NCI-H128 (cell line): Measurements from ENCODE around the gene COX19.
"Not testable (repeated sequence)": the region's sequence is repeated elsewhere in the genome, so short reads cannot be mapped to it uniquely, and the experiment has no call there.

Experiments used
- DNase-seq: peaks from one replicate; lab custom pipeline; 2025; ENCODE audit not compliant: unreplicated experiment; lab: John Stamatoyannopoulos, UW

The COX19 gene

GRCh38 chr7:927031-927671 lies 48.2 kb downstream of the COX19 start:
- no peak for DNase-seq

DNA sequence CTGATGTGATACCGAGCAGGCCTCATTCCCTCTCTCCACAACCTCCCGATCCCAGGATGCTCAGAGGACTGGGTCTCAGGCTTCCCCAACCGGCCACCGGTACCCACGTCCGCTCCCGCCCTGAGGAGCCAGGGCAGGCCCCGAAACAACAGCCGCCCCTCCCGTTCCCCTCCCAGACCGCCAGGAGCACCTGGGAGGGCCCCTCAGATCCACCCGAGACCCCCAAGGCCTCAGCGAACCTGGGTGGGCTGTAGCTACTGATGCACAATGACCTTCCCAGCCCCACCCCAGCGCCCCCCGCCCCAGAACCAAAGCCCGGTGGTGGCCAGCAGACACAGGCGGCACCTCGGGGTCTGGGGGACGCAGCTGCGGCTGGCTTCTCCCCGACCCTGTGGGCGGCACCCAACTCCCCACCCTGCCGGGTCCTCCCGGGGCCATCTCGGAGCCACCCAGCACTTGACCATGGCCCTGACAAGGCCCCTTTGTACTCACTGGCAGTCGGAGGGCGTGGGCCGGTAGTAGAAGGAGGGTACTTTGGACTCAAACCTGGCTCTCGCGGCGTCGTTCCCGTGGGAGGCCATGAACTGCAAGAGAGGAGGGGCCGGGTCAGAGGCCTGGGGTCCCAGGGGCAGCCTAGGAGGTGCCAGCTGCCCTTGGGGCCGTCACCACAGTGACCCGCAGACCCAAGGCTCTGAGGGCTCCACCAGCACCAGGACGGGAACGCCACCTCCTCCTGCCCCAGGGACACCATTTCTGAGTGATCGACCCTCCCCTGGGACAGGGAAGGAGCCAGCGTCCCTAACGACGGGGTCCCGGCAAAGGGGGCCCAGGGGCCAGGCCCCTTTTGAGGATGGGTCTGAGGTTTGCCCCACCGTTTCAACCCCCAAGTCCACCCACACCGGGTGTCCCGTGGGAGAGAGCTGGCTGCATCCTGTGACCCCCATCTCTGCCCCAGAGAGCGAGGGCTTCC lies 49.0 kb downstream of the COX19 start:
- no peak for DNase-seq

GRCh38 chr7:925601-926000 lies 49.7 kb downstream of the COX19 start:
- no peak for DNase-seq

DNA sequence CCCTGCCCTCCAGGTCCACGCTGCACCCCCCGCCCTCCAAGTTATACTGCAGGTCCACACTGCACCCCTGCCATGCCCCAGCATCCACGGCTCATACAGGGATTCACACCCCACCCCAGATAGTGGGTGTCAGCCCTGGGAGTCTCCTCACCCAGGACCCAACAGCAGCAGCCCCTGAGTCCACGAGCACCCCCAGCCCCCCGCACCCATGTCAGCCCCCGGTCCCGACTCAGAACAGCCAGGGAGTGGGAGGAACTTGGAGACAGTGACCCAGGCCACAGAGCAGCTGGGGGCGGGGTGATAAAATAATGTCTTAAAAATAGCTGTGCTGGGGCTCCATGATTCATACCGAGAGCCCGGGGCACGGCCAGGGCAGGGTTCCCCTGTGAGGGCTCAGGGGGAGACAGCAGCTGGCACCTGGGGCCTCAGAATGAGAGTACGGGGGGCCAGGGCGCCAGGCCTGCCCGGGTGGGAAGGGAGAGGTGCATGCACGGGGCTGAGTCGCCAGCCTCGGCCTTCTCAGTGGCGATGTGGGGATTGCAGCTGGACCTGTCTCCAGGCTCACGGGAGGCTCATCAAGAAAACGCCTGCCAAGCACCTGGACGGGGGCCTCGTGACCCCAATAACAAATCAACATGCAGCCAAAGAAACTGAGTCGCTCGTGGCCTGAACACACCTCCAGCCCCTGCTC lies 50.7 kb downstream of the COX19 start:
- no peak for DNase-seq

DNA sequence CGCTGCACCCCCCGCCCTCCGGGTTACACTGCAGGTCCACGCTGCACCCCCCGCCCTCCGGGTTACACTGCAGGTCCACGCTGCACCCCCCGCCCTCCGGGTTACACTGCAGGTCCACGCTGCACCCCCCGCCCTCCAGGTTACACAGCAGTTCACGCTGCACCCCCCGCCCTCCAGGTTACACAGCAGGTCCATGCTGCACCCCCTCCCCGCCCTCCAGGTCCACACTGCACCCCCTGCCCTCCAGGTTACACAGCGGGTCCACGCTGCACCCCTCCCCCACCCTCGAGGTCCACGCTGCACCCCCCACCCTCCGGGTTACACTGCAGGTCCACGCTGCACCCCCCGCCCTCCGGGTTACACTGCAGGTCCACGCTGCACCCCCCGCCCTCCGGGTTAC lies 51.3 kb downstream of the COX19 start:
- DNase-seq, result not testable (repeated sequence)

DNA sequence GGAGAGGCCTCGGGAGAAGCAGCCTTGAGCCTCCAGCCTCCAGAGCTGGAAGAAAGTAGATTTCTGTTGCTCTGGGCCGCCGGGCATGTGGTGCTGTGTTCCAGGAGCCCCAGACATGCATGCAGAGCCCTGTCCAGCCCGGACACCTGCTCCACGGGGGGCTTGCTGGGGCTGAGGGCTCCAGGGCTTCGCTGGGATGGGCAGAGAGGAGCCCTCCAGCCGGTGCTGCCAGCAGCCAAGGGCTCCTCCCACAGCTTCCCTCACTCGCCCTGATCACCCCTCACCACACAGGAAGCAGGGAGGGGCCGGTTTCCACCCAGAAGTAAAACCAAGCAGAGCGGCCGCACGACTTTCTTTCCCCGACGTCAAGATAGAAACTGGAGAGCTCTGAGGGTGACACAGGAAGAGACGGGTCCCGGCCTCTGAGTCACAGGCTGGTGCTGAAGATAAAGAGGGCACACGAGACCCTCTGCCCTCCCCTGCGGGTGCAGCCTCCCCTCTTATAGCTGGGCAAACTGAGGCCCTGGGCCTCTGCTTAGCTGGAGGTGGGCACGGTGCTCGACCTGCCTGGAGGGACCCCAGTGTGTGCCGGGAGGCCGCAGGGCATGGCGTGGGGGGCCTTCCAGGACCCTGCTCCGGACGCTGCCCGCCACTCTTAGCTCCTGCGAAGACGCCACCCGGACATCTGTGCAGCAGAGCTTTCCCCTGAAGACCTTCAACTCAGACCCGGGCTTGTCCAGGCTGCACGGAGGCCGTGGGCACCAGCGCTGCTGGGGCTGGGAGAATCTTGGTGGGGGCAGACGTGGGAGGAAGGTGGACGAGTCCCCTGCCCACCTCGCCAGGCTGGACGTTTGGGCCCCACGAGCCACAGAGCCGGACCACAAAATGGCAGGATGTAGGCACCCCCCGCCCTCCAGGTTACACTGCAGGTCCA lies 52.0 kb downstream of the COX19 start:
- no peak for DNase-seq

DNA sequence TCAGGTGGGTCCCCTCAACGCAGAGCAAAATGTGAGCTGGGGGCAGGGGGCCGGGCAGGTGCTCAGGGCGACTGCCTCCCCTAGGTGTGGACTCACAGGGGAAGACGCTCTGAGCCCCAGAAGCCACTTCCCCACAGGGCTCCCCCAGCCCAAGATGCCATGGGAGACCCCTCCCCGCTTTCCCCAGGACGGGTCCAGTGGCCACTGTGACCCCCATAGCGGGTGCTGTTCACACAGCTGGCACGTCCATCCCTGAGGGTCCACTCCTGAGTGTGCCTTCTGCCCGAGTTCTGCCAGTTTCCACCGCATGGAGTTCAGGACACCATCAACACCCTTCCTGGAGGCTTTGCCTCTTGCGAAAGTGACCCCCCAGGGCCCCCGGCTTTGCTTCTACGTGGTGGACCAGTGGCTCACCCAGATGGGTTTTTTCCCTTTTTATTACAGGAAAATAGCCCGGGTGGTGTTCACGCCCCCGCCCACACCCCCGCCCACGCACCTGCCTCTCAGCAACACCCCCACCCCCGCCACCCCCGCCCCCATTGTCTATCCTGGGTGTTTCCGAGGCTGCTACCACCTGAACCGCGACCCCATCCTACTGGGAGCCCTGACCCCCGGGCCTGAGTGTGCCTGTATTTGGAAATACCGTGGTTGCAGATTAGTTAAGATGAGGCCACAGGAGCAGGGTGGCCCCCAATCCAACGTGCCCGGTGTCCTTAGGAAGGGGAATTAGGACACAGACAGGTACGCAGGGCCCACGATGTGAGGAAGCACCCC lies 52.8 kb downstream of the COX19 start:
- DNase-seq, result no peak

- no peak for DNase-seq
Observed at GRCh38 chr7:921581-922333, 53.6 kb downstream of the COX19 start.

DNA sequence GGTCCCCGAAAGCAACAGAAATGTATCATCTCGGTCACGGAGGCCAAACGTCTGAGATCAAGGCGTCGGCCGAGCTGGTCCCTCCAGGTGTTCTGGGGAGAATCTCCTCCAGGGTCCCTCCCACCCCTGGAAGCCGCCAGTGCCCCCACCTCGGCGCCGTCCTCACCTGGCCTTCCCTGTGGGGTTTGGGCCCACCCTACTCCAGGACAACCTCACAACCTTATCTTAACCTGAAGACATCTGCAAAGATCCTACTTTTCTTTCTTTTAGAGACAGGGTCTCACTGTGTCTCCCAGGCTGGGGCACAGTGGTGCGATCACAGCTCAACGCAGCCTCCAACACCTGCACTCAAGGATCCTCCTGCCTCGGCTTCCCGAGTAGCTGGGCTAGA lies 54.3 kb downstream of the COX19 start:
- no peak for DNase-seq

DNA sequence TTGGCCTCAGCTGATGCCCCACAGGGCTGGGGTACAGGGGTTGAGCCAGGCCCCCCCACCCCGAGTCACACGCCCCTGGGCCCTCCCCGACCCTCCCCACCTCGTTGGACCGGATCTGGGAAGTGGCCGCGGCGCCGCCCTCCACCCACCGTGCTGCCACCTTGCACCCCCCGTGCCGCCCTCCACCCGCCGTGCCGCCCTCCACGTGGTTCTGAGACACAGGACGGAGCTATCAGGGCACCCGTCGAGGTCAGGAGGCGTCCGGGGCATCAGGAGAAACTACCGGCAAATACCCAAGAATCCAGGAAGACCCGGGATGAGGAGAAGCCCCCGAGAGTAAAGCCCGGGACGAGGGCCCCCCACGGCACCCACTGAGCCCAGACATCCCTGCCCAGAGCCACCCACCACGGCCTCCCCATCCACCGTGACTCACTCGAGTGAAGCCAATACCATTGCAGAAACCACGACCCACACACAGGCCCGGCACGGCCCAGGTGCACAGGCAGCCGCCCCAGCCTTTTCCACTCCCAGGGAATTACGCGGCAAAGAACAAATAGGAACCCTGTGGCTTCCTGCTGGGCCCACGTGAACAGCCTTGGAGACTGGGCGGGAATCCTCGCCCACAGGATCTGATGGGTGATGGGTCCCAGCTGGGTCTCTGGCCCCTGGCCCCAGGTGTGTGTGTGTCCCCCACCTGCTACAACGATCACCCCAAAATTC lies 54.8 kb downstream of the COX19 start:
- no peak for DNase-seq

GRCh38 chr7:919924-920341 lies 55.4 kb downstream of the COX19 start:
- no peak for DNase-seq

- no peak for DNase-seq
Observed at GRCh38 chr7:919114-919442, 56.3 kb downstream of the COX19 start.

DNA sequence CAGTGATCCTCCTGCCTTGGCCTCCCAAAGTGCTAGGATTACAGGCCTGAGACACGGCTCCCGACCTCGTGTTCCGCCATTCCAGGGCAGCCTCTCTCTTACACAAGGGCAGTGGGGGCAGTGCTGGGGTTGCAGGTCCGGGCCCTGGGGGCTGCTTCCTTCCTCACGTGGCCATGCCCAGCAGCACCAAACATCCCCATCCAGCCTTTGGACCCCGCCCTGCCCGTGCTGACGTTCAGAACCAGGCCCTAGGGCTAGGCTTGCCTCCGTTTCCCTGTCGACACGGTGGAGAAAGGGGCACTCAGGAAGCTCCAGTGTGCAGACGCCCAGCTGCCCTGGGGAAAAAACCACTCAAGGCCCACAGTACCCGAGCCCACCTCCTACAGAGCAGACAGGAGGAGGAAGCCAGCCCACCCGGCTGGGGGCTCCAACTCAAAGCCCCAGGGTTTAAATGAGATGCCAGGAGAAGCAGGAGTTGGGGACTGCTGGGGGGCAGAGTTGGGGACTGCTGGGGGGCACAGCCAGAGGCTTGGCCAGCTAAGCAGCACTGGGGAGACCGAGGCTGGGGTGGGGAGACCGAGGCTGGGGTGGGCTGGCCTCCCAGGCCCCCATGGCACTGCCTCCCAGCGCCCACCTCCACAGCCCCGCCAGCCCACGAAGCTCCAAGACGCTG lies 56.8 kb downstream of the COX19 start:
- DNase-seq, result no peak

GRCh38 chr7:918118-918425 lies 57.3 kb downstream of the COX19 start:
- DNase-seq, result no peak

DNA sequence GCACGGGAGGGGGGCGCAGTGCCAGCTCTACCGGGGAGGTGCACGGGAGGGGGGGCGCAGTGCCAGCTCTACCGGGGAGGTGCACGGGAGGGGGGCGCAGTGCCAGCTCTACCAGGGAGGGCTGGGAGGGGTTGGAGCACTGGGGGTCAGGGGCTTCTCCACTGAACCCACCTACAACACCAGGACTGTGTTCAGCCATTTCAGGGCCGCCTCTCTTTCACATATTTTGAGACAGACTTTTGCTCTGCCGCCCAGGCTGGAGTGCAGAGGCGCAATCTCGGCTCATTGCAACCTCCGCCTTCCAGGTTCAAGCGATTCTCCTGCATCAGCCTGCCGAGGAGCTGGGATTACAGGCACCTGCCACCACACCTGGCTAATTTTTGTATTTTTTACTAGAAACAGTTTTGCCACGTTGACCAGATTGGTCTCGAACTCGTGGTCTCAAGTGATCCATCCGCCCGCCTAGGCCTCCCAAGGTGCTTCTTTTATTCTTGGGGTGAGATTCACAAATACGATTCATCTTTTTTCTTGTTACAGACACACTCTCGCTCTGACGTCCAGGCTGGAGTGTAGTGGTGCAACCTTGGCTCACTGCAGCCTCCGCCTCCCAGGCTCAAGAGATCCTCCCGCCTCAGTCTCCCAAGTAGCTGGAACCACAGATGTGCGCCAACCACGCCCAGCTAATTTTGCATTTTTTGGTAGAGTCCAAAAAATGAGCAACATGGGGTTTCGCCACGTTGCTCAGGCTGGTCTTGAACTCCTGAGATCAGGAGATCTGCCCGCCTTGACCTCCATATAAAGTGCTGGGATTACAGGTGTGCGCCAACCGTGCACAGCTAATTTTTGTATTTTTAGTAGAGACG lies 57.9 kb downstream of the COX19 start:
- DNase-seq, result no peak

GRCh38 chr7:916291-916941 lies 58.9 kb downstream of the COX19 start:
- DNase-seq, result no peak
